Thoracic aorta (tissue), 2 donors: ENCODE measurements around the gene YY1AP1. TPM values are rescaled to one million over a fixed set of nuclear protein-coding genes. Genes with fewer than 3 reads are reported as not detected.
"Not testable (repeated sequence)": the region's sequence is repeated elsewhere in the genome, so short reads cannot be mapped to it uniquely, and the experiment has no call there.

Experiments used
- ATAC-seq: fragments of 150-250 bp; one replicate; pipeline ENCODE4 v1.8.0; 2017; ENCODE audit warnings: low read depth; ENCODE audit not compliant: insufficient number of reproducible peaks, low FRiP score
- DNase-seq: peaks from one replicate; pipeline ENCODE4 v3.0.0-alpha.2; 2020; ENCODE audit warnings: low spot score
- H3K27ac ChIP-seq, 2 donors: fragments of 200-600 bp; sonication (generic); 1 replicate in 1 of 2; 2 replicates in 1 of 2; pipeline ENCODE4 v1.5.1; 2016; ENCODE audit warnings: mild to moderate bottlenecking in 2 of 2, moderate library complexity in 2 of 2
- H3K27me3 ChIP-seq: fragments of 200-600 bp; sonication (generic); replicated peaks from 2 replicates; pipeline ENCODE4 v1.6.0; 2016; ENCODE audit warnings: mild to moderate bottlenecking; ENCODE audit not compliant: insufficient read depth
- H3K36me3 ChIP-seq: fragments of 200-600 bp; sonication (generic); one replicate; pipeline ENCODE4 v1.5.1; 2016
- H3K4me1 ChIP-seq, 2 donors: fragments of 200-600 bp; sonication (generic); 1 replicate in 1 of 2; 2 replicates in 1 of 2; pipeline versions ENCODE4 v1.5.1 to v1.6.0; 2016; ENCODE audit warnings: low read depth in 2 of 2, mild to moderate bottlenecking in 1 of 2; ENCODE audit not compliant: control insufficient read depth in 1 of 2
- H3K4me3 ChIP-seq: fragments of 200-600 bp; sonication (generic); 2 replicates; pipeline ENCODE4 v1.5.1; 2016; ENCODE audit warnings: mild to moderate bottlenecking
- H3K9me3 ChIP-seq: fragments of 200-600 bp; sonication (generic); 2 replicates; pipeline ENCODE4 v1.5.1; 2016
- CTCF ChIP-seq: fragments of 200-600 bp; sonication (generic); IDR thresholded peaks from one replicate; pipeline ENCODE4 v1.5.1; 2019; ENCODE audit warnings: antibody characterized with exemption
- total RNA-seq, 2 donors: library from RNA; depleted of rRNA; stranded (reverse); fragments of >200 nt; gene quantifications; one replicate each; pipeline versions ENCODE4 v1.1.0 to v1.2.3, GENCODE V29; 2016

Gene YY1AP1
- total RNA-seq, 2 donors from 2014 or later: 156 to 197 TPM

GRCh38 chr1:155717041-155717440, 28.5 kb upstream of the YY1AP1 start:
- Histone ChIP-seq H3K9me3 (no peaks in the 10 kb centered on the region), H3K36me3 (peaks cover 13% of the 10 kb centered on the region), H3K27ac (no peak overlapping the region), H3K27me3 (no peaks in the 10 kb centered on the region), H3K4me3 (no peak overlapping the region), H3K4me1 (no peaks in the 10 kb centered on the region)
- DNase-seq (no peak), ATAC-seq (no peak)
- no peak for TF ChIP-seq CTCF

DNA sequence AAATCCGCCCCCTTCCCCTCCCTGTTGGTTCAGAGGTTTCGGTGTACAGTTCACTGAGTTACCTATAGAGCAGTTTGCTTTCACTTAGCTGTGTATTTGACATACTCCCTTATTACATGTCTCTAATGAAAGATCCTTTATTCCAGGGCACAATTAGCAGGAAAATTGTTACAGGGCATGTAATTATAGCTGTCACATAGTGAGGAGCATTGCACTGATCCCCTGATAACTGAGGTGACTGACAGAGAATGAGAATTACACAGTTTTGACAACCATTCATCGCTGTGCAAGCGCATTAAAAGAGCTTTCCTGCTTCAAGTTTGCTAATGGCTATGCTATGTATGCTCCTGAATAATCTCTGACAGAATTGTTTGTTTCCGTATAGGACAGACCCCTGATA, 27.2 kb upstream of the YY1AP1 start:
- Histone ChIP-seq H3K27me3 (no peaks in the 10 kb centered on the region), H3K4me1 (no peaks in the 10 kb centered on the region), H3K9me3 (no peaks in the 10 kb centered on the region), H3K36me3 (peaks cover 13% of the 10 kb centered on the region), H3K4me3 (no peak overlapping the region), H3K27ac (no peak overlapping the region)
- DNase-seq (no peak), ATAC-seq (no peak)
- no peak for TF ChIP-seq CTCF

- not testable (repeated sequence) for H3K27ac ChIP-seq, ATAC-seq
- peaks cover 13% of the 10 kb centered on the region for H3K36me3 ChIP-seq
These were observed 26.5 kb upstream of the YY1AP1 start for GRCh38 chr1:155715056-155715455.

GRCh38 chr1:155713075-155713474, 24.5 kb upstream of the YY1AP1 start:
- ATAC-seq (no peak), DNase-seq (no peak)
- Histone ChIP-seq H3K36me3 (peaks cover 13% of the 10 kb centered on the region), H3K27ac (no peak overlapping the region), H3K9me3 (no peaks in the 10 kb centered on the region), H3K4me3 (no peak overlapping the region), H3K4me1 (no peaks in the 10 kb centered on the region), H3K27me3 (no peaks in the 10 kb centered on the region)
- no peak for TF ChIP-seq CTCF

More at GRCh38 chr1:155715056-155715455, 26.5 kb upstream of the YY1AP1 start:
- not testable (repeated sequence) for H3K27me3 ChIP-seq, H3K4me1 ChIP-seq, DNase-seq, H3K4me3 ChIP-seq, H3K9me3 ChIP-seq

GRCh38 chr1:155712636-155713035, 24.1 kb upstream of the YY1AP1 start:
- H3K4me1 ChIP-seq, ATAC-seq, H3K9me3 ChIP-seq, H3K27me3 ChIP-seq, H3K27ac ChIP-seq, H3K4me3 ChIP-seq, DNase-seq: not testable (repeated sequence)
- H3K36me3 ChIP-seq: peaks cover 13% of the 10 kb centered on the region

GRCh38 chr1:155711457-155711856, 22.9 kb upstream of the YY1AP1 start:
- H3K4me3 ChIP-seq, DNase-seq, H3K4me1 ChIP-seq, H3K36me3 ChIP-seq, H3K27ac ChIP-seq, ATAC-seq, H3K9me3 ChIP-seq, H3K27me3 ChIP-seq: not testable (repeated sequence)

GRCh38 chr1:155709391-155709790, 20.8 kb upstream of the YY1AP1 start:
- no peak for DNase-seq
- no peak for TF ChIP-seq CTCF
- H3K27ac ChIP-seq: no peak overlapping the region
- ATAC-seq: no peak
- peaks cover 8% of the 10 kb centered on the region for H3K36me3 ChIP-seq
- H3K4me1 ChIP-seq: no peaks in the 10 kb centered on the region
- H3K4me3 ChIP-seq: no peak overlapping the region
- no peaks in the 10 kb centered on the region for H3K27me3 ChIP-seq
- no peaks in the 10 kb centered on the region for H3K9me3 ChIP-seq
